ENCODE data around the gene IFI27L2. TPM values are rescaled to one million over a fixed set of nuclear protein-coding genes. Genes with fewer than 3 reads are reported as not detected.

Gene IFI27L2
- total and polyA plus RNA-seq, 2 of the 8 experiments (the other 6 are each of a cell fraction or from before 2014, with no cell fraction given): 14.0 to 69.6 TPM

GRCh38 chr14:94153750-94154342 lies 24.4 kb upstream of the IFI27L2 start (continued):
- TF ChIP-seq CHD7 (IDR thresholded peaks at IDR 0.05; ENCODE audit: insufficient replicate concordance, low read length) (no peak), NRF1 (IDR thresholded peaks at IDR 0.05; ENCODE audit: low read depth, low read length) (no peak), BACH1 (IDR thresholded peaks at IDR 0.05; ENCODE audit: low read length) (no peak), SIRT6 (IDR thresholded peaks at IDR 0.05; ENCODE audit: low read length) (no peak)
